Prostate gland (tissue), 2 donors: ENCODE measurements around the gene FXYD4. TPM values are rescaled to one million over a fixed set of nuclear protein-coding genes. Genes with fewer than 3 reads are reported as not detected.

Source experiments
- DNase-seq: peaks from one replicate; pipeline ENCODE4 v3.0.0-alpha.2; 2019; ENCODE audit warnings: low spot score
- H3K27ac ChIP-seq, 2 donors: fragments of 200-600 bp; sonication (generic); 2 replicates each; pipeline ENCODE4 v1.5.1; 2017 to 2019
- H3K27me3 ChIP-seq: fragments of 200-600 bp; sonication (generic); replicated peaks from 2 replicates; pipeline ENCODE4 v1.5.1; 2019; ENCODE audit not compliant: insufficient read depth
- H3K36me3 ChIP-seq, 2 donors: fragments of 200-600 bp; sonication (generic); 1 replicate in 1 of 2; 2 replicates in 1 of 2; pipeline versions ENCODE4 v1.5.1 to v1.8.1; 2017 to 2019
- H3K4me1 ChIP-seq: fragments of 200-600 bp; sonication (generic); replicated peaks from 2 replicates; pipeline ENCODE4 v1.5.1; 2019
- H3K4me3 ChIP-seq, 2 donors: fragments of 200-600 bp; sonication (generic); 2 replicates each; pipeline ENCODE4 v1.5.1; 2017 to 2019
- H3K9me3 ChIP-seq: fragments of 200-600 bp; sonication (generic); 2 replicates; pipeline ENCODE4 v1.5.1; 2017
- POLR2A ChIP-seq: fragments of 450-650 bp; IDR thresholded peaks from one replicate; pipeline ENCODE4 v1.6.1; 2016; ENCODE audit warnings: antibody characterized with exemption, mild to moderate bottlenecking
- POLR2AphosphoS5 ChIP-seq: sonication (generic); formaldehyde crosslinking; IDR thresholded peaks from one replicate; pipeline ENCODE4 v1.6.1; 2017; ENCODE audit warnings: antibody characterized with exemption
- WGBS: methylation state at CpG from one replicate; pipeline ENCODE4 v1.1.5; 2018; 5-methylcytosine and 5-hydroxymethylcytosine counted together
- intact Hi-C: fragments of 100-400 bp; cut with DNase I; formaldehyde crosslinking; loops from one replicate; pipeline ENCODE4 v1.14.2; 2022
- total RNA-seq, 2 donors: library from RNA; depleted of rRNA; stranded (reverse); fragments of >200 nt; gene quantifications; one replicate each; pipeline ENCODE4 v1.1.0, GENCODE V29; 2016
- TF ChIP-seq, protein P1 (sequence below), 4 experiments: fragments of 200-600 bp in 2 of 4; fragments of 450-650 bp in 2 of 4; sonication (generic) in 2 of 4; IDR thresholded peaks; 1 replicate in 3 of 4; 2 replicates in 1 of 4; pipeline ENCODE4 v1.5.1; 2016 to 2019; ENCODE audit warnings: antibody characterized with exemption in 4 of 4, mild to moderate bottlenecking in 2 of 4, moderate library complexity in 2 of 4

FXYD4 gene
- total RNA-seq, 2 donors from 2014 or later = not detected

DNA sequence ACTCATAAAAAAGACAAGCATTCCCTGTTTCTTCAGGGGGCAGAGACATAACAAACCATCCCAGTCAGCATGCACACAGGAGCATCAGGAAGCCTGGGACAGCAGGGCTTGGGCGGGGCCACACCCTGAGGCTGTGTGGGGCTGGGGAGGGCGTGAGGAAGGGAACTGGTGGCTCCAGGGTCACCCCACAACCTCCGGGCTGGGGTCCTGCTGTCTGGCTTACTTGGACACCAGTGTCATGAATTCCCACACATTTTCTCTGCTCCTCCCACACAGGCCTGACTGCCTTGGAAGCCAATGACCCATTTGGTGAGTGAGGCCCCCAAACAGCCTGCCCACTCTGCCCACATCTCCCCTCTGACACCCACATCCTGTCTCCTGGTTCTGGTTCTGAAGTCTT, 2.8 kb downstream of the FXYD4 start:
- Histone ChIP-seq H3K36me3 (no peaks in the 10 kb centered on the region), H3K27me3 (no peaks in the 10 kb centered on the region), H3K27ac (no peak overlapping the region), H3K4me3 (no peak overlapping the region), H3K4me1 (no peaks in the 10 kb centered on the region), H3K9me3 (no peaks in the 10 kb centered on the region)
- intact Hi-C loops = no loop called here
- TF ChIP-seq POLR2AphosphoS5 = no peak
- TF ChIP-seq POLR2A = no peak
- TF ChIP-seq, protein P1, sequence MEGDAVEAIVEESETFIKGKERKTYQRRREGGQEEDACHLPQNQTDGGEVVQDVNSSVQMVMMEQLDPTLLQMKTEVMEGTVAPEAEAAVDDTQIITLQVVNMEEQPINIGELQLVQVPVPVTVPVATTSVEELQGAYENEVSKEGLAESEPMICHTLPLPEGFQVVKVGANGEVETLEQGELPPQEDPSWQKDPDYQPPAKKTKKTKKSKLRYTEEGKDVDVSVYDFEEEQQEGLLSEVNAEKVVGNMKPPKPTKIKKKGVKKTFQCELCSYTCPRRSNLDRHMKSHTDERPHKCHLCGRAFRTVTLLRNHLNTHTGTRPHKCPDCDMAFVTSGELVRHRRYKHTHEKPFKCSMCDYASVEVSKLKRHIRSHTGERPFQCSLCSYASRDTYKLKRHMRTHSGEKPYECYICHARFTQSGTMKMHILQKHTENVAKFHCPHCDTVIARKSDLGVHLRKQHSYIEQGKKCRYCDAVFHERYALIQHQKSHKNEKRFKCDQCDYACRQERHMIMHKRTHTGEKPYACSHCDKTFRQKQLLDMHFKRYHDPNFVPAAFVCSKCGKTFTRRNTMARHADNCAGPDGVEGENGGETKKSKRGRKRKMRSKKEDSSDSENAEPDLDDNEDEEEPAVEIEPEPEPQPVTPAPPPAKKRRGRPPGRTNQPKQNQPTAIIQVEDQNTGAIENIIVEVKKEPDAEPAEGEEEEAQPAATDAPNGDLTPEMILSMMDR (IDR thresholded peaks at IDR 0.05) = no peak
- WGBS = 89% methylated on average over 3 of the region's 3 CpGs
- DNase-seq = no peak

DNA sequence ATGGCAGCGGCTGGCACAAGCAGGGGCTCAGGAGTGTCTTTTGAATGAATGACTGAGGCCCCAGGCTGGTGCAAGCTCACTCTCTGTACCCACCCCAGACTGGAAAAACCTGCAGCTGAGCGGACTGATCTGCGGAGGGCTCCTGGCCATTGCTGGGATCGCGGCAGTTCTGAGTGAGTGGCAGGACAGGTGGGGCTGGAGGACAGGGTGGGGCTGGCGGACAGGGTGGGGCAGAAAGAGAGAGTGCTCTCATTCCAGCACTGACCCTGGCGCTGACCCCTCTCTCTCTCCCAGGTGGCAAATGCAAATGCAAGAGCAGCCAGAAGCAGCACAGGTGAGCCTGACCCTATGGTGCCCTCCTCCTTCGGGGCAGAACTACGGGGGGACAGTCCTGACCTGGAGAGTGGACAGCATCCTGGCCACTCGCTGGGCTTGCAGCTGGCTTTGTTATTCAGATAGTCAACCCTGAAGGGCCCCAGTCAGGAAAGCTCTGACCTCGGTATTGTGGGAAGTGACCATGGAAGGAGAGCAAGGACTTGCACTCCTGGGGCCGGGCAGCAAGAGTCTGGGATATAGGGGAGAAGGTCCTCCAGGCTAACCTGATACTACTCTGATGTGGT, 4.1 kb downstream of the FXYD4 start:
- H3K27ac ChIP-seq = no peak overlapping the region
- TF ChIP-seq POLR2A = no peak
- H3K27me3 ChIP-seq = no peaks in the 10 kb centered on the region
- intact Hi-C loops = no loop called here
- no peak overlapping the region for H3K4me3 ChIP-seq
- no peak for DNase-seq
- no peaks in the 10 kb centered on the region for H3K9me3 ChIP-seq
- H3K36me3 ChIP-seq = no peaks in the 10 kb centered on the region
- WGBS = 80% methylated on average over 12 of the region's 12 CpGs
- no peaks in the 10 kb centered on the region for H3K4me1 ChIP-seq

DNA sequence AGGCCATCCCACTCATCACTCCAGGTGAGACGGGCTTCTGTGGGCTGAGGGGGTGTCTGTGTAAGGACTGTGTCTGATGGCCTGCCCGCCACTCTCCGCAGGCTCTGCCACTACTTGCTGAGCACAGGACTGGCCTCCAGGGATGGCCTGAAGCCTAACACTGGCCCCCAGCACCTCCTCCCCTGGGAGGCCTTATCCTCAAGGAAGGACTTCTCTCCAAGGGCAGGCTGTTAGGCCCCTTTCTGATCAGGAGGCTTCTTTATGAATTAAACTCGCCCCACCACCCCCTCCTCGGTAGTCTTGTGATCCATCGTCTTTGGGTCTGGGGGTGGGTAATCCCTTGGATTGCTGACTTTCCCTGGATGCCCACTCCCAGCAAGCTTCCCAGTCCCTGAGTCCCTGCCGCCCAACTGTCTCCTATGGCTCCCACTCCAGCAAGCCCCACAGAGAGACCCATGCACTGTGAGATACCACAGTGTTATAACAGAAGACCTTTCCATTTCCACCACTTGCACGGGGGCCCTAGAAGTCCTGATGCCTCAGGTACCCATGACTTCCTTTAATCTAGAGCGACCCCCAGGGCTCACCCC, 4.7 kb downstream of the FXYD4 start:
- no peak for DNase-seq
- H3K27ac ChIP-seq = no peak overlapping the region
- H3K4me3 ChIP-seq = no peak overlapping the region
- intact Hi-C loops = no loop called here
- TF ChIP-seq POLR2AphosphoS5 = no peak
- no peak for TF ChIP-seq POLR2A
- TF ChIP-seq, protein P1 (IDR thresholded peaks at IDR 0.05) = no peak
- 89% methylated on average over 9 of the region's 9 CpGs for WGBS
- H3K9me3 ChIP-seq = no peaks in the 10 kb centered on the region
- H3K36me3 ChIP-seq = no peaks in the 10 kb centered on the region
- no peaks in the 10 kb centered on the region for H3K4me1 ChIP-seq
- H3K27me3 ChIP-seq = no peaks in the 10 kb centered on the region

DNA sequence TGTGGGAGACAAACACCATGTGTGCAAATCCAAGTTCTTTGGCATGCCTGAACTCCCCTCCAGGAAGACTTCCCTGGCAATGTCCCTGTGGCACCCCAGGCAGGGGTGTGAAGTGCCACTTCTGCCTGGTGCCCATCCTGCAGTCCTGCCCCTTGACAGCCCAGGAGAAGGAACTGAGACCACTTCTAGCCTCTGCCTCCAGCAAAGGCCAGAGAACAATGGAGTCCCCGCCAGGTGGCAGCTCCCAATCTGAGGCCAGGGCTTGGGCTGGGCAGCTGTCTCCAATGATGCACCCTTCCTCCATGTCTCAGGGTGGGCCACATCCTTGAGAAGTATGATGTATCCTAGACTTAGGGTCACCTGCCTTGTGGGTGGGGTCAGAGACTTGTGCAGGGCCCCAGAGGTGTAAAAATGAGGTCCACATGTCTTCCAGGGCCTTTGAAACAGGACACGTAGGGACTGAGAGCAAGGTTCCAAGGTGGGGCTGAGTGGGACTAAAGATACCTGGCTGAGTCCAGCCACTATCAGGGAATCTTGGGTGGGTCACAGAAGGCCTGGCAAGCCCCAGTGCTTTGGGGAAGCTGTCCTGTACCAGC, 5.5 kb downstream of the FXYD4 start:
- TF ChIP-seq POLR2A = no peak
- no peak for TF ChIP-seq POLR2AphosphoS5
- TF ChIP-seq, protein P1 (IDR thresholded peaks at IDR 0.05) = no peak
- Histone ChIP-seq H3K27ac (no peak overlapping the region), H3K27me3 (no peaks in the 10 kb centered on the region), H3K36me3 (no peaks in the 10 kb centered on the region), H3K4me3 (no peak overlapping the region), H3K9me3 (no peaks in the 10 kb centered on the region), H3K4me1 (no peaks in the 10 kb centered on the region)
- intact Hi-C loops = no loop called here
- no peak for DNase-seq
- 68% methylated on average over 2 of the region's 2 CpGs for WGBS

DNA sequence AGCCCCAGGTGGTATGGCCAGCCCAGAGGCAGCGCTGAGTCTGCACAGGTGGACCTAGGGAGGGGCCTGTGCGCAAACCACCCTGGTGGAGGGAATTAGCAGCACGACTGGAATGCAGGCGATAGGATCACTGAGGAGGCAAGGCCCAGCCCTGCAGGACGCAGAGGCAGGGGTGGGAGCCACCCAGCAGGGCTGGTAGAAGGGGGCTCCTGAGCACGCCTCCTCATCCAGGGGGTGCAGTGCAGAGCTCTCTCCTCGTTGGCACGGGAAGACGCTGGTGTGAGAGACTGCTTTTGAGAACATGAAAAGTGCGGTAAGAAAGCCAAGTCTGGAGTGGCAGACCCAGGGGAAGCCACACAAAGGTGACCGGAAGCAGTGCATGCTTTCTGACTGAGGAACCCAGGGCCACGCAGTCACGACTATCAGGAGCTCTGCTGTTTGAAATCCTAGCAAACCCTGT, 6.0 kb downstream of the FXYD4 start:
- no peak for DNase-seq
- no peak for TF ChIP-seq POLR2AphosphoS5
- TF ChIP-seq, protein P1 (IDR thresholded peaks at IDR 0.05) = no peak
- no peak for TF ChIP-seq POLR2A

More for the DNA sequence above, 6.0 kb downstream of the FXYD4 start:
- 62% methylated on average over 13 of the region's 13 CpGs for whole genome bisulfite sequencing
- H3K9me3 ChIP-seq = no peaks in the 10 kb centered on the region
- no peak overlapping the region for H3K4me3 ChIP-seq
- no peaks in the 10 kb centered on the region for H3K4me1 ChIP-seq
- no peak overlapping the region for H3K27ac ChIP-seq
- intact Hi-C loops = no loop called here
- H3K27me3 ChIP-seq = no peaks in the 10 kb centered on the region
- no peaks in the 10 kb centered on the region for H3K36me3 ChIP-seq
